ENCODE data around the gene PPIF.

DNA sequence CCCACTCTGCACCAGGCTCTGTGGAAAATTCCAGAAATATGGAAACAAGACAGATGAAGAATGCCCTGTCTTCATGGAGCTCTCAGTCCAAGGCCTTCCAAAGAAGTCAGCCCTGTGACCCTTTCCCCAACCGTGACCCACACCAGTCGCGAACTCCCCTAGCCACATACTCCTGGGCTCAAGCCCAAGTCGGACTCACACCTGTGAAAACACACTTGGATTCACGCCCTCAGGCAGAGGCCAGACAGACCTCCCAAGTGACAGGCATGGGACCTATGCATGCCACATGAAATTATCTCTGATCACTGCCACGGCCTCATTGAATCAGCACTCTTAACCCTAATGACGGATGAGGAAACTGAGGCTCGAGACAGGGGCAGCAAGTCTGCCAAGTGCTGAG is 55.7 kb downstream of the PPIF start:
- TF ChIP-seq POLR2A (IDR thresholded peaks at IDR 0.05; ENCODE audit: low read length), result no peak
- no peak for TF ChIP-seq GATA1 (IDR thresholded peaks at IDR 0.05; ENCODE audit: low read depth, low read length)

Measured in erythroblast (primary cell).